Activated CD4-positive, alpha-beta memory T cell treated with anti-CD3 and anti-CD28 coated beads for 36 hours (primary cell): ENCODE results near the gene LMO7. TPM values are rescaled to one million over a fixed set of nuclear protein-coding genes. Genes with fewer than 3 reads are reported as not detected.

ENCODE experiments used
- CTCF ChIA-PET: fragments of 350-600 bp; sonication (Branson Sonifier 250); formaldehyde crosslinking; loops from one replicate; lab custom pipeline; 2021; ENCODE audit warnings: antibody characterized with exemption, inconsistent platforms; lab: Charles Lee
- POLR2A ChIA-PET: fragments of 350-600 bp; sonication (Branson Sonifier 250); formaldehyde crosslinking; loops from one replicate; lab custom pipeline; 2021; ENCODE audit warnings: antibody characterized with exemption; lab: Charles Lee
- DNase-seq: peaks from one replicate; pipeline ENCODE4 v3.0.0-alpha.2; 2020
- H3K27ac Mint-ChIP-seq: one replicate; pipeline ENCODE4 v1.8.0; 2021; ENCODE audit warnings: mixed read lengths
- H3K27me3 Mint-ChIP-seq: one replicate; pipeline ENCODE4 v1.8.0; 2021; ENCODE audit warnings: mixed read lengths
- H3K36me3 Mint-ChIP-seq: one replicate; pipeline ENCODE4 v1.8.0; 2021; ENCODE audit warnings: mixed read lengths
- H3K4me1 Mint-ChIP-seq: one replicate; pipeline ENCODE4 v1.8.0; 2021; ENCODE audit warnings: low read depth, mixed read lengths
- H3K4me3 Mint-ChIP-seq: one replicate; pipeline ENCODE4 v1.8.0; 2021; ENCODE audit warnings: mild to moderate bottlenecking, mixed read lengths
- H3K9me3 Mint-ChIP-seq: one replicate; pipeline ENCODE4 v1.8.0; 2021; ENCODE audit warnings: mixed read lengths
- intact Hi-C: fragments of 100-400 bp; cut with micrococcal nuclease; formaldehyde crosslinking; loops from one replicate; pipeline ENCODE4 v1.15.1; 2023
- total RNA-seq, 2 experiments: library from RNA; stranded (reverse); gene quantifications; one replicate each; pipeline ENCODE4 v1.2.3, GENCODE V29; 2021

LMO7 gene
- total RNA-seq, 2 experiments from 2014 or later, result 7.8 to 8.7 TPM

DNA sequence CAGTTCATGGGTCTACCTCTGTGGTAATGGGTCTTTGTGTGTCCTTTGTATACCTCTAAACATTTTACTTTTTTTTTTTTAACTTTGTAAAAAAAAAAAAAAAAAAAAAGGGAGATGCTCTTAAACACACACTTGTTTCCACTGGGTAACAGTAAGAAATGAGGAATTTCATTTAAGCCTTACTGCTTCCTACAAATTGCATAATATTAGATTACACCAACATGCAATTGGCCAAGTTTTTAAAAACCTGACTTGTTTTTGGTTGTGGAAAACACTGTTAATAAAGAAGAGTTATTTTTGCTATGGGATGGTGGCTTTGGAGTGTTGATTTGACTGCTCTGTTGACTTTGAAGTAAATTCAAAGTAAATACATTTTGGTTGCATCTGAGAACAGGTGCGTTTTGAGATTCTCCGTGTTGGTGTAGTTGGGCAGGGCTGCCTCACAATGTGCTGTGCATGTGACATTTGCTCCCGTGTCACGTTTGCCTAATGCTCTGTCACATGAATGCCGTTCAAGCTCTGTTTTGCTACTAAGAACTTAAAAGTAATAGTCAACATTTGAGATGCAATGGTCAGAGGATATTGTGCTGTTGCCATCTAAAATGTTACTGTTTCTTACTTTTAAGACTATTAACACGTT, 202.4 kb downstream of the LMO7 start:
- CTCF ChIA-PET, result interaction anchor here (1.6 kb wide), 1 partner anchor 38 kb away, joined by 4 read pairs; no protein-coding TSS in a partner anchor
- H3K9me3 Mint-ChIP-seq, result no peaks in the 10 kb centered on the region
- no peak overlapping the region for H3K27ac Mint-ChIP-seq
- no peaks in the 10 kb centered on the region for H3K27me3 Mint-ChIP-seq
- POLR2A ChIA-PET, result no interaction called here
- intact Hi-C loops, result no loop called here
- H3K4me3 Mint-ChIP-seq, result no peak overlapping the region
- H3K4me1 Mint-ChIP-seq, result no peaks in the 10 kb centered on the region
- DNase-seq, result no peak
- peaks cover 27% of the 10 kb centered on the region for H3K36me3 Mint-ChIP-seq

DNA sequence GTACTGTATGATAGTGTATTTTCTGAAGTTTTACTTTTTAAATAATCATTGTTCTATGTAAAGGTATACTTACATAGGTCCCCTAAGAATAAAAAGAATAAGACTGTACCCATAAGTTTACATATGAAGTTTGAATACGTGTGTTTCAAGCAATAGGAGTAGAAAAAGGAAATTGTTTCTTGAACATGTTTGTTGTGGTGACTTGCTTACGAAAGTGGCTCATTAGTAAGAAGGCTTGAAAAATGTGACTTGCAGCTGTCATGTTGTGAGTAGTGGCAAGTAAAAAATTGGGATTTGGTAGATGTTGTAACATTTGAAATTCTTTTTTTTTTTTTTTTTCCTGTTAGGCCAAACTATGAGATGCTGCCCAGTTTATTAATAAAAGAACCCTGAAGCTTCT, 203.3 kb downstream of the LMO7 start:
- intact Hi-C loops, result no loop called here
- Mint-ChIP-seq H3K36me3 (peaks cover 23% of the 10 kb centered on the region), H3K4me1 (no peaks in the 10 kb centered on the region), H3K4me3 (no peak overlapping the region), H3K27me3 (no peaks in the 10 kb centered on the region), H3K27ac (no peak overlapping the region), H3K9me3 (no peaks in the 10 kb centered on the region)
- ChIA-PET CTCF (interaction anchor here (1.6 kb wide), 1 partner anchor 37 kb away, joined by 4 read pairs; no protein-coding TSS in a partner anchor), POLR2A (no interaction called here)
- no peak for DNase-seq

DNA sequence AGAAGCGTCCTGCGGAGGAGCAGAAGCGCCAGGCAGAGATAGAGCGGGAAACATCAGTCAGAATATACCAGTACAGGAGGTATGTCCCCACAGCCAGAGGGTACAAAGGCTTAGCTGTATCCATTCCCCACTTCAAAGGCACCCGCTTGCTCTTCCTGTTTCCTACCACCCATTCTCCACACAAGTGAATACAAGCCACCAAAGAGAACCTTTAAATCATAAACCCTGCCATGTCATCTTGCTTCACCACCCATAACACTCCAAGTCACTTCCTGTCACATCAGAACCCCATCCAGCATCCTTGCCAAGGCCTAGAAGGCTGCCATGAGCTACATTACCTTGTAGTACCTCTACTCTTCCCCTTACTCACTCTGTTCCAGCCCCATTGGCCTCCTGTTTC, 205.8 kb downstream of the LMO7 start:
- H3K4me1 Mint-ChIP-seq, result no peaks in the 10 kb centered on the region
- no peak overlapping the region for H3K4me3 Mint-ChIP-seq
- no peak overlapping the region for H3K27ac Mint-ChIP-seq
- no peaks in the 10 kb centered on the region for H3K9me3 Mint-ChIP-seq
- peaks cover 23% of the 10 kb centered on the region for H3K36me3 Mint-ChIP-seq
- H3K27me3 Mint-ChIP-seq, result no peaks in the 10 kb centered on the region
- intact Hi-C loops, result no loop called here
- CTCF ChIA-PET, result no interaction called here
- DNase-seq, result no peak
- POLR2A ChIA-PET, result no interaction called here

DNA sequence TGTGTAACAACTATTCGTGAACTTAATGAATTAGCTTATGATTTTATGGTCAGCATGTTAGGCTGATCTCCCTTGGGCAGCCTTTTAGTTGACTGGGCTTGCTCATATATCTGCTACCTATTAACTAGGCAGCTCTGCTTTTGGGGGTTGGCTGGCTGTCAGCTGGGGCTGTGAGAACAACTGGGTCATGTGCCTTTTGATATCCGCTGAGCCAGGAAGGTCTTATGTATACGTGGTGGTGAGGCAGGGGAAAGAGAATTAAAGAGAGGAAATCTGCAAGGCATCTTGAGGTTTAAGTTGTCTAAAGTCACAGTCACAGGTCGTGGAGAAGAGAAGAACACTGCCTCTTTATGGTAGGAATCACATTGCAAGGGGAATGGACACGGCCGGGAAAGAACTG, 206.9 kb downstream of the LMO7 start:
- intact Hi-C loops, result no loop called here
- no peak for DNase-seq
- Mint-ChIP-seq H3K9me3 (no peaks in the 10 kb centered on the region), H3K27me3 (no peaks in the 10 kb centered on the region), H3K4me3 (no peak overlapping the region), H3K27ac (no peak overlapping the region), H3K4me1 (no peaks in the 10 kb centered on the region), H3K36me3 (peaks cover 20% of the 10 kb centered on the region)
- CTCF ChIA-PET, result interaction anchor here (1.3 kb wide), 1 partner anchor 147 kb away, joined by 5 read pairs; no protein-coding TSS in a partner anchor
- POLR2A ChIA-PET, result no interaction called here

DNA sequence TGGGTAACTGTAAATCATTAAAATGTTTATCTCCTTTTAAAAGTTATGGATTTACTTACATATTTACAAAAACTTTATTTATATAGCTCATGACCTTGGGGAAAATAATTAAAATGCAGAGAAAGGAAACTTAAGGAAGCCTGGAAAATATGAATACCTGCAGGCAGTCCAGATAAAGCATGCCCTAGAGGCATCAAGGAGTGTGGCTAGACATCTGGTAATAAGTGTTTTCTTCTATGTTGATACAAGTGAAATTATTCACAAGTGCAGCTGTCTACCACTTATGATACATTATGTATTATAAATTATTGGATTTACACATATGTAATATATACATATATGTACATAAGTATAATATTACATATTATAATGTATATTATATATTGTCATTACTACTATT, 207.9 kb downstream of the LMO7 start:
- no peak for DNase-seq
- H3K27me3 Mint-ChIP-seq, result no peaks in the 10 kb centered on the region
- H3K27ac Mint-ChIP-seq, result no peak overlapping the region
- H3K36me3 Mint-ChIP-seq, result peaks cover 21% of the 10 kb centered on the region
- ChIA-PET CTCF (interaction anchor here (1.3 kb wide), 1 partner anchor 148 kb away, joined by 5 read pairs; no protein-coding TSS in a partner anchor), POLR2A (no interaction called here)
- H3K4me3 Mint-ChIP-seq, result no peak overlapping the region
- H3K4me1 Mint-ChIP-seq, result no peaks in the 10 kb centered on the region
- H3K9me3 Mint-ChIP-seq, result no peaks in the 10 kb centered on the region
- intact Hi-C loops, result no loop called here

DNA sequence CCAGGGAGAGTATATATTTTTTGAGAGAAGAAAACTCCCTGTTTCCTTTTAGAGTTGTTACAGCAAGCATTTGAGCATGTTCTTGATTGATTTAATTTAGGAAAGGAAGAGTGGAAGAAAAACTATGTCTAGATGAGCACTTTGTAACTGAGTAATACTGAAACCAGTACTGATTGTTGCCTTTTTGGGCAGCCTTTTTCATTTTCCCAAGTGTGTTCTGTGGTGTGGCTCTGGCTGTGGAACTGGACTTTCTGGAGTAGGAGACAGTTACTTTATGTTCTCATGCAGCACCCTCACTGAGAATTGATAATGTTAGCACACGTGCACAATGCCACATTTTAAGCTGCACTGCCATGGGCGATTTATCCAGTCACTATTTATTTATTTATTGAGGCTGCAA, 211.5 kb downstream of the LMO7 start:
- ChIA-PET POLR2A (no interaction called here), CTCF (no interaction called here)
- no peaks in the 10 kb centered on the region for H3K4me1 Mint-ChIP-seq
- H3K27ac Mint-ChIP-seq, result no peak overlapping the region
- no peaks in the 10 kb centered on the region for H3K9me3 Mint-ChIP-seq
- intact Hi-C loops, result no loop called here
- no peaks in the 10 kb centered on the region for H3K27me3 Mint-ChIP-seq
- H3K36me3 Mint-ChIP-seq, result peaks cover 15% of the 10 kb centered on the region
- H3K4me3 Mint-ChIP-seq, result no peak overlapping the region
- DNase-seq, result no peak

DNA sequence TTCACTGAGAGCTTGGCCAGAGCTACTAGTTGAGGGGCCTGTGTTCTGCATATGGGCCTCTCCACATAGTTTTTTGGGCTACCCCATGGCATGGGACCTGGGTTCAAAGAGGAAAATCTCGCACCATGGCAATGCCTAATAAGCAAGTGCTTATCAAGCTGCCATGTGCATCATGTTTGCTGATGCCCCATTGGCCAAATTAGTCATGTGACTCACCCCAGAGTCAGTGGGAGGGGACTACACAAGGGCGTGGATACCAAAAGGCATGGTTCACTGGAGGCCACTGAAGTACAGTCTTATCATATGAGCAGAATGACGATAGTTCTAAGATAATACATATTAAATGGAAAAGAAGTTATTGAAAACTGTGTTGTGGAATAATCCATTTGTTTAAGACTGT, 214.8 kb downstream of the LMO7 start:
- Mint-ChIP-seq H3K4me1 (no peaks in the 10 kb centered on the region), H3K9me3 (no peaks in the 10 kb centered on the region), H3K27ac (no peak overlapping the region), H3K4me3 (no peak overlapping the region), H3K27me3 (no peaks in the 10 kb centered on the region), H3K36me3 (peaks cover 20% of the 10 kb centered on the region)
- POLR2A ChIA-PET, result no interaction called here
- DNase-seq, result no peak
- intact Hi-C loops, result no loop called here
- CTCF ChIA-PET, result interaction anchor here (3.2 kb wide), 1 partner anchor 20 kb away, joined by 16 read pairs; no protein-coding TSS in a partner anchor

DNA sequence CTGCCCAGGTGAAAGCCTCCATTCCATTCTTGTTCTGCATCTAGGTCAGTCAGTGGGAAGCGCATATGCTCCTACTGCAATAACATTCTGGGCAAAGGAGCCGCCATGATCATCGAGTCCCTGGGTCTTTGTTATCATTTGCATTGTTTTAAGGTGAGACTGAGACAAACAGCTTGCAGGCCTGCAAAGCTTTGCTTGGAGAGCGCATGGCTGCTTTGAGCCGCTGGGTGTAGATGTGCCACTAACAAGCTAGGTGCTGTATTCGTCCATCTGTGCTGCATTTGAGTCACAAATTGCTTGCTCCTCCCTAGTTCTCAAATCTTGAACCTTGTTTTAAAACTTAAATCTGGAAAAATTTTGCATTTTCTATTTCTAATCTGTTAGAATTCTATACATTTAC, 219.1 kb downstream of the LMO7 start:
- H3K36me3 Mint-ChIP-seq, result peaks cover 14% of the 10 kb centered on the region
- no peak overlapping the region for H3K4me3 Mint-ChIP-seq
- ChIA-PET CTCF (interaction anchor here (1.2 to 1.9 kb wide), 3 partner anchors 15 to 159 kb away, joined by 4 to 7 read pairs (median 5); no protein-coding TSS in a partner anchor), POLR2A (no interaction called here)
- H3K27ac Mint-ChIP-seq, result no peak overlapping the region
- DNase-seq, result no peak
- H3K4me1 Mint-ChIP-seq, result no peaks in the 10 kb centered on the region
- no peaks in the 10 kb centered on the region for H3K27me3 Mint-ChIP-seq
- intact Hi-C loops, result no loop called here
- H3K9me3 Mint-ChIP-seq, result no peaks in the 10 kb centered on the region

DNA sequence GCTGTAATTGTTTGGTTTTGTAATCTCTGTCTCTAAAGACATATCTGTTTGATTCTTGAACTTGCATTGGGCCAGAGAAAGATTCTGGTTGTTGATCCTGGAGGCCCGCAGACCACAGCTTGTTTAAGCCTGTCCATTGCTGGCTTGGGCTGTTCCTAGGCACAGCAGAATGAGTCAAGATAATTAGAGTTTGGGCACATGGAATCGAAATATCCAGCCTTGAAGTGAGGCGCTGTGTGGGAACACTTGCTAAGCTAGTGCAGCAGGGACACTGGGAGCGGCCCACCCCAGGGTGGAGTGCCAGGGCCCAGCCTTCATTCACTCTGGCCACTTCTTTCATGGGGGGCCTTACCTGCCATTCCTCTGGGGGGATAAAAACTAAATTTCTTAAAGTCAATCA, 219.7 kb downstream of the LMO7 start:
- DNase-seq, result no peak
- CTCF ChIA-PET, result interaction anchor here (1.2 to 1.9 kb wide), 3 partner anchors 14 to 160 kb away, joined by 4 to 7 read pairs (median 5); no protein-coding TSS in a partner anchor
- H3K27me3 Mint-ChIP-seq, result no peaks in the 10 kb centered on the region
- H3K9me3 Mint-ChIP-seq, result no peaks in the 10 kb centered on the region
- H3K27ac Mint-ChIP-seq, result no peak overlapping the region
- H3K36me3 Mint-ChIP-seq, result peaks cover 12% of the 10 kb centered on the region
- H3K4me1 Mint-ChIP-seq, result no peaks in the 10 kb centered on the region
- intact Hi-C loops, result no loop called here
- POLR2A ChIA-PET, result no interaction called here
- H3K4me3 Mint-ChIP-seq, result no peak overlapping the region

DNA sequence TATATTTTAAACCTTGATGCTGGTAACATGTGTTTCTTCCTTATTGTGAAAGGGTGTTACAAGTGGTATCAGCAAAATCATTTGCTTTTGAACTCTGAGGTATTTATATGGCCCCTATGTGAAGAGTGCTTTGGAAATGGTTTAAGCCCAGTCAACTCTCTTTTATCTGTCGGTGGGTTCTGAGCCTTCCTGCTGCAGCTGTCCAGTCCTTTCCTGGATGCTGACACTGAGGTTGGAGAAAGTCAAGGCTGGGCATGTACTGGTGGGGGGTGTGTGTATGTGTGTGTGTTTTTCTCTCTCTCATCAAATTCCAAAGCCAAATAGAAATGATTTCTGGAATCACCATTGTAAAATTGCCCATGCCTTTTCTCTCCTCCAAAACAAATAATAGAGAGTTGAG, 221.2 kb downstream of the LMO7 start:
- intact Hi-C loops, result no loop called here
- no peak for DNase-seq
- H3K27ac Mint-ChIP-seq, result no peak overlapping the region
- ChIA-PET POLR2A (no interaction called here), CTCF (no interaction called here)
- no peaks in the 10 kb centered on the region for H3K9me3 Mint-ChIP-seq
- no peaks in the 10 kb centered on the region for H3K4me1 Mint-ChIP-seq
- H3K4me3 Mint-ChIP-seq, result no peak overlapping the region
- no peaks in the 10 kb centered on the region for H3K27me3 Mint-ChIP-seq
- peaks cover 12% of the 10 kb centered on the region for H3K36me3 Mint-ChIP-seq

DNA sequence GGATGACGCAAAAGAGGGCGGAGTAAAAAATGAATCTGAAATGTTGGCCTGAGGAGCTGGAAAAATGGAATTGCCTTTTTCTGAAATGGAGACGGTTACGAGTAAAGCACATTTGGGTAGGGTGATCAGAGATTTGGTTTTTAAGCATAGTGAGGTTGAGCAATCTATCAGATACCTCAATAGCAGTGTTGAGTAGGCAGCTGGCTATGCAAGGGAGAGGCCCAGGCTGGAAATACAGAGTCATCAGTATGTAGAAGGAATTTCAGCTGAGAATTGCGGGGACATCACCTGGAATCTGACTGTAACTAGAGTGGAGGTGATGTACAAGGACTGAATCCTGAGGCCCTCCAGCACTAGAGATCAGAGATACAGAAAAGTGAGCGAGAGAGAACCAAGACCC, 224.8 kb downstream of the LMO7 start:
- intact Hi-C loops, result no loop called here
- Mint-ChIP-seq H3K9me3 (no peaks in the 10 kb centered on the region), H3K36me3 (no peaks in the 10 kb centered on the region), H3K4me1 (no peaks in the 10 kb centered on the region), H3K4me3 (no peak overlapping the region), H3K27me3 (no peaks in the 10 kb centered on the region), H3K27ac (no peak overlapping the region)
- POLR2A ChIA-PET, result no interaction called here
- CTCF ChIA-PET, result interaction anchor here (1.6 to 1.7 kb wide), 2 partner anchors 9 to 15 kb away, joined by 11 to 12 read pairs; no protein-coding TSS in a partner anchor
- DNase-seq, result no peak

DNA sequence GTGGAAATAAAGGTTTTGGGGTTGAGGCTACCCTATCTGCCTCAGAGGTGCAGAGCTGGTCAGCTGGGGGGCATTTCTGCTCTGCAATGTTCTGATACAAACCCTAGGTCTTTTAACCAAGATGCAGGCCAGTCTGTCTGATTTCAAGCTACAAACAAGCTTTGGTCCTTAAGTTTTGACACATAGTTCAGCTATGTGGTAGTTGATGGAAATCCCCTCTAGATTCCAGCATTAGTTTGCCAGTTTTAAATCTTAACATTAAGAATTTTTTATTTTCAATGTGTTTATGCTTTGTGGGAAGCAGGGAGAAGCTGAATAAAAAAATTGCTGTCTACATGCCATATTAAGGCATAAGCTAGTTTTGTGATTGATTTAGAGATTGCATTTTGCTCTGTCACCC, 225.7 kb downstream of the LMO7 start:
- CTCF ChIA-PET, result interaction anchor here (1.2 to 1.7 kb wide), 3 partner anchors 9 to 166 kb away, joined by 5 to 12 read pairs (median 11); no protein-coding TSS in a partner anchor
- DNase-seq, result no peak
- no peaks in the 10 kb centered on the region for H3K27me3 Mint-ChIP-seq
- H3K27ac Mint-ChIP-seq, result no peak overlapping the region
- no peak overlapping the region for H3K4me3 Mint-ChIP-seq
- H3K9me3 Mint-ChIP-seq, result no peaks in the 10 kb centered on the region
- H3K4me1 Mint-ChIP-seq, result no peaks in the 10 kb centered on the region
- no peaks in the 10 kb centered on the region for H3K36me3 Mint-ChIP-seq
- intact Hi-C loops, result no loop called here
- POLR2A ChIA-PET, result no interaction called here

DNA sequence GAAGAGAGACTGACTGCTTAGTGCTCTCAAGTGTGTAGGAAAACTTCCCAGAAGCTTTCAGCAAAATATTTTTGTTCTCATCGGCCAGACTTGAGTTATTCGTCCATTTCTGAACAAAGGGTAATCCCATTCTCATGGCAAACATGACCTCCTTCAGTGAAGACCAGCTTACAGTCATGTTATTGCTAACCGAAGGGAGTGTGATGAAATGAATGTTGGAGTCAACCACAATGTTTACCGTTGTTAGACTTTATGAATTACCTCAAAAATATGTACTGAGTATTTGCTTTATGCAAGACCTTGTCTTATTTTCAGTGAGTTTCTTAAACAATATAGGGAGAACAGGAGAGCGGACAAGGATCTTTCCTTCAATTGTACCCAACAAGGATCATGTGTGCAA, 228.6 kb downstream of the LMO7 start:
- Mint-ChIP-seq H3K9me3 (no peaks in the 10 kb centered on the region), H3K27ac (no peak overlapping the region), H3K4me1 (peaks cover 2% of the 10 kb centered on the region), H3K36me3 (no peaks in the 10 kb centered on the region), H3K27me3 (no peaks in the 10 kb centered on the region), H3K4me3 (no peak overlapping the region)
- intact Hi-C loops, result no loop called here
- POLR2A ChIA-PET, result no interaction called here
- no peak for DNase-seq
- CTCF ChIA-PET, result interaction anchor here (0.9 to 1.8 kb wide), 3 partner anchors 12 to 177 kb away, joined by 3 to 10 read pairs (median 9); no protein-coding TSS in a partner anchor
